ENCODE results near the gene LYG1. TPM values are rescaled to one million over a fixed set of nuclear protein-coding genes. Genes with fewer than 3 reads are reported as not detected.

Gene LYG1
- total and polyA plus RNA-seq, 2 of the 8 experiments (the other 6 are each of a cell fraction or from before 2014, with no cell fraction given): 0.68 to 0.86 TPM

GRCh38 chr2:99259465-99259864, 41.5 kb downstream of the LYG1 start:
- Histone ChIP-seq H2AFZ (ENCODE audit: low read length) (no peak overlapping the region), H3K27ac (ENCODE audit: low read depth, low read length) (no peak overlapping the region), H3K9me3 (ENCODE audit: insufficient read depth in 2 of 2, low read depth in 1 of 2, low read length in 1 of 2) (no peaks in the 10 kb centered on the region), H4K8ac (ENCODE audit: extremely low read depth, insufficient read depth, low read length) (no peak overlapping the region), H2BK5ac (ENCODE audit: low read depth, low read length) (no peak overlapping the region), H3K9ac (replicated peaks in 1 of 4; ENCODE audit: extremely low read depth in 1 of 4, low read depth in 3 of 4, low read length in 3 of 4) (no peak overlapping the region), H2BK15ac (ENCODE audit: low read length) (no peak overlapping the region), H3K79me2 (ENCODE audit: control insufficient read depth in 1 of 2, insufficient read depth in 2 of 2, low read length in 2 of 2) (no peaks in the 10 kb centered on the region), H2BK120ac (replicated peaks; ENCODE audit: low read depth, low read length) (no peak overlapping the region), H2BK20ac (ENCODE audit: low read length) (no peak overlapping the region), H3K36me3 (ENCODE audit: control insufficient read depth in 2 of 4, insufficient read depth in 4 of 4, low read length in 3 of 4) (no peaks in the 10 kb centered on the region), H3K23me2 (ENCODE audit: low read depth, low read length) (no peaks in the 10 kb centered on the region), H3K18ac (ENCODE audit: extremely low read depth, low read length) (no peak overlapping the region), H3K56ac (replicated peaks; ENCODE audit: insufficient read length, low read depth, low read length) (no peak overlapping the region), H4K91ac (replicated peaks; ENCODE audit: insufficient read length, low read length) (no peak overlapping the region), H3K4me3 (ENCODE audit: extremely low read depth in 1 of 4, insufficient read depth in 2 of 4, low read depth in 3 of 4, low read length in 4 of 4) (no peak overlapping the region), H3K23ac (ENCODE audit: insufficient read length) (no peak overlapping the region), H2AK5ac (ENCODE audit: low read depth, low read length) (no peak overlapping the region), H2BK12ac (ENCODE audit: low read depth, low read length) (no peak overlapping the region), H4K5ac (ENCODE audit: insufficient read length, low read depth, low read length) (no peak overlapping the region), H3K4me1 (replicated peaks in 1 of 4; ENCODE audit: control insufficient read depth in 3 of 4, insufficient read depth in 4 of 4, low read length in 3 of 4) (no peaks in the 10 kb centered on the region), H3K27me3 (replicated peaks in 1 of 4; ENCODE audit: control insufficient read depth in 3 of 4, extremely low read depth in 1 of 4, insufficient read depth in 3 of 4, low read length in 3 of 4) (no peaks in the 10 kb centered on the region), H3K4ac (replicated peaks; ENCODE audit: insufficient read length, low read depth, low read length) (no peak overlapping the region), H4K20me1 (replicated peaks in 1 of 2; ENCODE audit: control insufficient read depth in 1 of 2, insufficient read depth in 2 of 2, low read length in 2 of 2) (no peaks in the 10 kb centered on the region), H3K79me1 (ENCODE audit: low read depth, low read length) (no peaks in the 10 kb centered on the region), H3K14ac (ENCODE audit: insufficient read length) (no peak overlapping the region), H3K4me2 (ENCODE audit: insufficient read depth in 1 of 2, low read depth in 2 of 2, low read length in 2 of 2) (no peak overlapping the region)
- FAIRE-seq (no peak), DNase-seq (ENCODE audit: low read depth in 1 of 2, low spot score in 2 of 2) (no peak)
- POLR2A ChIA-PET (ENCODE audit: partially characterized antibody): interaction anchor here (0.9 kb wide), 1 partner anchor 77 kb away, joined by 3 read pairs; the partner anchor contains the start of gene TXNDC9
- WGBS, 2 experiments (ENCODE audit: extremely low coverage in 1 of 2, insufficient coverage in 1 of 2, insufficient read length in 1 of 2, insufficient replicate concordance in 2 of 2, low coverage in 1 of 2, low lambda C conversion rate in 2 of 2, missing lambda C conversion rate in 1 of 2): 93% methylated on average over 4 of the region's 4 CpGs; no CpG with 5 or more reads in 1 of the 2 experiments
- TF ChIP-seq POLR2AphosphoS5 (IDR thresholded peaks at IDR 0.05; ENCODE audit: low read depth, low read length): no peak
- TF ChIP-seq RAD21 (IDR thresholded peaks at IDR 0.05 in 1 of 2, conservative IDR thresholded peaks at IDR 0.05 in 1 of 2; ENCODE audit: low read depth in 2 of 2, low read length in 2 of 2): no peak
- no peak for TF ChIP-seq EGR1 (IDR thresholded peaks at IDR 0.05; ENCODE audit: borderline replicate concordance, low read depth, low read length)
- TF ChIP-seq PHF8 (conservative IDR thresholded peaks at IDR 0.05; ENCODE audit: low read depth, low read length): no peak
- TF ChIP-seq CTBP2 (IDR thresholded peaks at IDR 0.05; ENCODE audit: borderline replicate concordance, insufficient read depth, insufficient read length, low read length): no peak
- TF ChIP-seq RNF2 (IDR thresholded peaks at IDR 0.05; ENCODE audit: borderline replicate concordance, low read depth, low read length, missing control alignments, poor library complexity, severe bottlenecking): no peak
- TF ChIP-seq SUZ12 (IDR thresholded peaks at IDR 0.05; ENCODE audit: low read length): no peak
- TF ChIP-seq TCF12 (IDR thresholded peaks at IDR 0.05; ENCODE audit: low read depth, low read length): no peak
- CTCF ChIA-PET (ENCODE audit: partially characterized antibody): interaction anchor here (0.7 to 1.7 kb wide), 2 partner anchors 15 to 133 kb away, joined by 3 to 8 read pairs; no protein-coding TSS in a partner anchor

All from H1 (cell line).